Naive thymus-derived CD4-positive, alpha-beta T cell (primary cell): Measurements from ENCODE around the gene SLC5A9. TPM values are rescaled to one million over a fixed set of nuclear protein-coding genes. Genes with fewer than 3 reads are reported as not detected.
A peak's percentile ranks its signal among the peaks of the same experiment; 100 is the strongest.

ENCODE experiments used
- ATAC-seq: fragments of 150-1000 bp; cut with Tn5 transposase; 2 replicates; pipeline ENCODE4 v1.10.0; 2021; ENCODE audit warnings: mild to moderate bottlenecking, moderate library complexity
- CTCF ChIA-PET: fragments of 350-600 bp; sonication (Branson Sonifier 250); formaldehyde crosslinking; loops from one replicate; lab custom pipeline; 2021; ENCODE audit warnings: antibody characterized with exemption; lab: Charles Lee
- POLR2A ChIA-PET: fragments of 350-600 bp; sonication (Branson Sonifier 250); formaldehyde crosslinking; loops from one replicate; lab custom pipeline; 2021; ENCODE audit warnings: antibody characterized with exemption, inconsistent platforms; lab: Charles Lee
- DNase-seq, 9 donors: peaks; one replicate each; pipeline versions ENCODE4 v3.0.0 to v3.0.0-alpha.2; 2020 to 2022; ENCODE audit warnings: mixed read lengths in 1 of 9
- H3K27ac ChIP-seq: one replicate; pipeline ENCODE4 v1.7.0; 2013; ENCODE audit warnings: mild to moderate bottlenecking, low read depth, low read length, moderate library complexity
- H3K27me3 ChIP-seq, 2 donors: one replicate each; pipeline ENCODE4 v1.7.0; 2013; ENCODE audit warnings: low read length in 2 of 2, mild to moderate bottlenecking in 2 of 2, moderate library complexity in 2 of 2; ENCODE audit not compliant: control insufficient read depth in 2 of 2, insufficient read depth in 2 of 2
- H3K36me3 ChIP-seq, 3 experiments: 1 replicate in 2 of 3; 2 replicates in 1 of 3; pipeline ENCODE4 v1.7.0; 2013; ENCODE audit warnings: low read length in 3 of 3, mild to moderate bottlenecking in 3 of 3, moderate library complexity in 1 of 3; ENCODE audit not compliant: insufficient read depth in 3 of 3, control insufficient read depth in 2 of 3
- H3K4me1 ChIP-seq, 2 donors: one replicate each; pipeline ENCODE4 v1.7.0; 2013; ENCODE audit warnings: low read length in 2 of 2, mild to moderate bottlenecking in 2 of 2, moderate library complexity in 1 of 2; ENCODE audit not compliant: control insufficient read depth in 2 of 2, insufficient read depth in 2 of 2
- H3K4me3 ChIP-seq: 2 replicates; pipeline ENCODE4 v1.7.0; 2013; ENCODE audit warnings: mild to moderate bottlenecking, low read length
- H3K9me3 ChIP-seq, 3 experiments: 1 replicate in 2 of 3; 2 replicates in 1 of 3; pipeline ENCODE4 v1.7.0; 2013; ENCODE audit warnings: low read length in 3 of 3; ENCODE audit not compliant: control insufficient read depth in 2 of 3
- H3K27ac Mint-ChIP-seq, 9 donors: one replicate each; pipeline ENCODE4 v1.8.0; 2020 to 2022; ENCODE audit warnings: mixed read lengths in 9 of 9, mild to moderate bottlenecking in 8 of 9, moderate library complexity in 5 of 9, inconsistent platforms in 2 of 9
- H3K27me3 Mint-ChIP-seq, 5 donors: one replicate each; pipeline ENCODE4 v1.8.0; 2021 to 2022; ENCODE audit warnings: mixed read lengths in 5 of 5, mild to moderate bottlenecking in 1 of 5
- H3K36me3 Mint-ChIP-seq, 5 donors: one replicate each; pipeline ENCODE4 v1.8.0; 2020 to 2022; ENCODE audit warnings: mixed read lengths in 5 of 5, mild to moderate bottlenecking in 3 of 5, inconsistent platforms in 1 of 5
- H3K4me1 Mint-ChIP-seq, 7 donors: one replicate each; pipeline ENCODE4 v1.8.0; 2020 to 2022; ENCODE audit warnings: mixed read lengths in 7 of 7, mild to moderate bottlenecking in 3 of 7, inconsistent platforms in 1 of 7
- H3K4me3 Mint-ChIP-seq, 10 donors: one replicate each; pipeline ENCODE4 v1.8.0; 2020 to 2022; ENCODE audit warnings: mild to moderate bottlenecking in 10 of 10, mixed read lengths in 10 of 10, moderate library complexity in 6 of 10, inconsistent platforms in 2 of 10
- H3K9me3 Mint-ChIP-seq, 11 donors: one replicate each; pipeline ENCODE4 v1.8.0; 2020 to 2022; ENCODE audit warnings: mixed read lengths in 11 of 11, mild to moderate bottlenecking in 4 of 11, inconsistent platforms in 1 of 11, moderate library complexity in 1 of 11
- intact Hi-C, 2 donors: fragments of 100-400 bp; cut with micrococcal nuclease; formaldehyde crosslinking; loops; one replicate each; pipeline ENCODE4 v1.15.1; 2023
- polyA plus RNA-seq, 2 donors: library from polyadenylated mRNA; unstranded; fragments of 300-500 nt; fragmentation: Illumina TruSeq; gene quantifications; one replicate each; pipeline ENCODE4 v1.2.3, GENCODE V29; 2021
- total RNA-seq, 6 experiments: library from RNA in 5 of 6; stranded (reverse) in 5 of 6; gene quantifications; 1 replicate in 5 of 6; 2 replicates in 1 of 6; pipeline ENCODE4 v1.2.3 and lab custom pipeline; 2021 to 2026

Gene SLC5A9
- not detected for total RNA-seq
- not detected for polyA plus RNA-seq
- total RNA-seq (lab: John Stamatoyannopoulos, UW), result not detected

DNA sequence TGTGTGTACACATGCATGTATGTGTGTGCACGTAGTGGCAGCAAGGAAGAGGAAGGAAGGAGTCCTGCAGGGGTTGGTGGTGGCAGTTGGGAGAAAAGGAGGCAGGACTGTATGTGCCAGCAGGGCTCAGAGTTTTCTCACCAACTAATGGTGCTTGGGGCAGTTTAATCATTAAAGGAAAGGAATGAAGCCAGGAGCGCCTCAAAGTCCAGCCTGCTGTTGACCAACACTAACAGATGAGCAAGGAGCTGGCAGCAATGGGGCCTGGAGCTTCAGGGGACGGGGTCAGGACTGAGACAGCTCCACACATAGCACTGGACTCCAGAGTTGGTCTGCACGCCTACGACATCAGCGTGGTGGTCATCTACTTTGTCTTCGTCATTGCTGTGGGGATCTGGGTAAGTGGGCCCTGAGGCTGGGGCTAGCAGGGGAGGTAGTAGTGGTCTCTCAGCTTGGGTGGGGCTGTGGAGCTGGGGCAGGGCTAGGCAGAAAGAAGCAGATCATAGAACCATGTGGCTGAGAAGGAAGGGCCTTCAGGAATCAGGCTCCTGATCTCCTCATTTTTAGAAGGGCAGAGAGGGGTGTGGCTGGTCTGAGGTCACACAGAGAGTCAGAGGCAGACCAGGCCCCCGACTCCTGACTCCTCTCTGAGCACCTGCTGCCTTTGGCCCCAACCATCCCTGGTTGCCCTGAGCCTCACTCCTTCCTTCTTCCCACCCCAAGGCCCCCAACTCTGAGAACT is at the start of gene SLC5A9:
Gene SLC5A9 (plus strand): TSS at position 216 of the 742 bp plus-strand sequence. CDS start 21 bp downstream, at position 237.
- intact Hi-C loops, result no loop called here
- ATAC-seq (no peak), DNase-seq (no peak)
- Mint-ChIP-seq H3K4me3 (no peak within 1 kb of the TSS), H3K4me1 (peaks cover 0 to 8% (median 0%) of the 10 kb centered on the region in 7 donors), H3K27me3 (peaks cover 0 to 4% (median 0%) of the 10 kb centered on the region in 5 donors), H3K27ac (peak within 1 kb of the TSS in 1 of 9 donors; percentile 37), H3K36me3 (no peaks in the 10 kb centered on the region), H3K9me3 (no peaks in the 10 kb centered on the region)
- Histone ChIP-seq H3K9me3 (no peaks in the 10 kb centered on the region), H3K4me3 (no peak within 1 kb of the TSS), H3K27me3 (no peaks in the 10 kb centered on the region), H3K4me1 (peaks cover 6 to 14% of the 10 kb centered on the region in 2 donors), H3K36me3 (no peaks in the 10 kb centered on the region), H3K27ac (no peak within 1 kb of the TSS)
- ChIA-PET POLR2A (no interaction called here), CTCF (no interaction called here)

DNA sequence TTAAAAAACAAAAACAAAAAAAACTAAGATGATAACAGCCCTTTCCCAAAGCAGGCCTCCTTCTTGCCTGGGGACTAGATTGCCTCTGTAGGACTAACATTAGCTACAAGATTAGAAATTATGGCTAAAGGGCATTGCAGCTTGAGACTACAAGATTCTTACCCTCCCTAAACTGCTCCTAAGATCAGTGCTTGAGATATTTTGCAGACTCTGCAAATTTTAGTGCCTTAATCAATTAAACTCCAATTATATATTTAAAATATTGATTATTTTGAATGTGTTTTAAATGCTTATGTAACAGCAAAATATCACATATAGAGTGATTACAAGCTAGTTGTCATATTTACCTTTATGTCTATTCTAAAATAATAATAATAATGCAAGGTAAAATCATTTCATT is 47.4 kb upstream of the SLC5A9 start:
- peaks cover 0 to 6% (median 0%) of the 10 kb centered on the region in 5 donors for H3K36me3 Mint-ChIP-seq
- H3K4me3 Mint-ChIP-seq, result no peak overlapping the region
- no peaks in the 10 kb centered on the region for H3K27me3 ChIP-seq
- intact Hi-C loops, result no loop called here
- H3K9me3 Mint-ChIP-seq, result peaks cover 0 to 23% (median 6%) of the 10 kb centered on the region in 11 donors
- DNase-seq (no peak), ATAC-seq (no peak)
- H3K4me3 ChIP-seq, result no peak overlapping the region
- no peaks in the 10 kb centered on the region for H3K4me1 Mint-ChIP-seq
- no peak overlapping the region for H3K27ac Mint-ChIP-seq
- no peak overlapping the region for H3K27ac ChIP-seq
- ChIA-PET CTCF (no interaction called here), POLR2A (no interaction called here)
- no peaks in the 10 kb centered on the region for H3K9me3 ChIP-seq
- H3K27me3 Mint-ChIP-seq, result peaks cover 11 to 53% (median 33%) of the 10 kb centered on the region in 5 donors
- no peaks in the 10 kb centered on the region for H3K4me1 ChIP-seq
- H3K36me3 ChIP-seq, result no peaks in the 10 kb centered on the region

DNA sequence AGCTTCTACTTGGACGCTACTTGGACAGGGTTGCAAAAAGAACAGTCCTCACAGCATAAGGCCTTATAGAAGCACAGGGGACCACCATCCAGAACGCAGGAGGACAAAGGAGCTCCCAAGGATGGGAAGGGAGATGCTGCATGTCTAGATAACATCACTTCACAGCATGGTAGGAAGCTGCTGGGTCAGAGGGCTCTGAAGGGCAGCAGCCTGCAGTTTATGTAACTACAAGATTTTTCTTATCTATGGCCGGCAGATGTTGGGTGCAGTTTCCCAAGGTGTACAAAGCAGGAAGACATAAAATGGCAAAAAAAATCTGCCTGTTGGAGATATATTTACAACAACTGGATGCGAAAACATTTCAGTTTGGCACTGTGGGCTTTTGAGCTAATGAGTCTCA is 45.3 kb upstream of the SLC5A9 start:
- Mint-ChIP-seq H3K27me3 (peaks cover 13 to 41% (median 28%) of the 10 kb centered on the region in 5 donors), H3K4me1 (no peaks in the 10 kb centered on the region), H3K9me3 (peaks cover 0 to 10% (median 1%) of the 10 kb centered on the region in 11 donors), H3K27ac (no peak overlapping the region), H3K36me3 (no peaks in the 10 kb centered on the region), H3K4me3 (no peak overlapping the region)
- ChIA-PET CTCF (no interaction called here), POLR2A (no interaction called here)
- no peak for ATAC-seq
- H3K4me3 ChIP-seq, result no peak overlapping the region
- peaks cover 0 to 3% of the 10 kb centered on the region in 2 donors for H3K27me3 ChIP-seq
- no peaks in the 10 kb centered on the region for H3K9me3 ChIP-seq
- DNase-seq, result no peak
- intact Hi-C loops, result no loop called here
- H3K36me3 ChIP-seq, result no peaks in the 10 kb centered on the region
- H3K4me1 ChIP-seq, result no peaks in the 10 kb centered on the region
- no peak overlapping the region for H3K27ac ChIP-seq

DNA sequence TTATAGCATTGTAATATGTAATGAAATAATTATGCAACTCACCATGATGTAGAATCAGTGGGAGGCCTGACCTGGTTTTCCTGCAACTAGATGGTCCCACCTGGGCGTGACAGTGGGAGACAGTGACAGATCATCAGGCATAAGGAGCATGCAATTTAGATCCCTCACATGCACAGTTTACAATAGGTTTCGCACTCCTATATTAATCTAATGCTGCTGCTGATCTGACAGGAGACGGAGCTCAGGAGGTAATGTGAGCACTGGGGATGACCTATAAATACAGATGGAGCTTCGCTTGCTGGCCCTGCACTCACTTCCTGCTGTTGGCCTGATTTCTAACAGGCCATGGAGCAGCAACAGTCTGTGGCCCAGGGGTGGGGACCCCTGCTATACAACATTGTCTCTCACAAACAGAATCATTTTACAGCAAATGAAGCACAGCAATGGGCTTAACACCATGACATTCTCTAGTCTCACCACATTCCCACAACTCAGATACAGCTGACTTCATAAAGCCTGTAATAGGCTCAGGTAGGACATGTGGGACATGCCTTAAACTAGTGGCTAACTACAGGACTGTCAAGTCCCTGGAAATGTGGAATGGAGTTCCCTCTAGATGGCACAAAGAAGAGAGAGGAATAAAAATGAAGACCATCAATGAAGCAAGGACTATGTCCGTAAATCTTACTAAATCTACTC is 40.7 kb upstream of the SLC5A9 start:
- POLR2A ChIA-PET, result no interaction called here

DNA sequence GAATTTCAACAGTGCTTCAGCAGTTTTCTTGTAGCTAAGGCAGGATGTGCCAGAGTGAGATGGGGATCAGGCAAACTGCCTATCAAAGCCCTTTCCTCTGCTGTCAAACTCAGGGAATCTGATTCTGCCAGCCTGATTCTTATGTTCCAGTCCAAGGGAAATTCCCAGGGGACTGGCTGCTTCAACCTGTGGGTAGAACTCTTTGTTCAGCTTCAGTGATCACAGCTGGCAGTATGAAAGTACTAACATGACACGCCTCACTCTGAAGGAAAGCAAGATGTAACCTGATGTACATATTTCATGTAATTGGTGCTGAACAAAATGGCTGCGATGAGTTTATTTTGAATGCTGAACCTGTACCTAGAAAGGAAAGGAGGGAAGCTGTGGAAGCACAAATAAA is 40.1 kb upstream of the SLC5A9 start:
- DNase-seq, result no peak
- Mint-ChIP-seq H3K4me3 (no peak overlapping the region), H3K9me3 (peaks cover 0 to 14% (median 4%) of the 10 kb centered on the region in 11 donors), H3K36me3 (no peaks in the 10 kb centered on the region), H3K27me3 (peaks cover 12 to 33% (median 19%) of the 10 kb centered on the region in 5 donors), H3K27ac (no peak overlapping the region), H3K4me1 (no peaks in the 10 kb centered on the region)
- H3K9me3 ChIP-seq, result no peaks in the 10 kb centered on the region
- ATAC-seq, result no peak
- no peaks in the 10 kb centered on the region for H3K4me1 ChIP-seq
- CTCF ChIA-PET, result no interaction called here
- POLR2A ChIA-PET, result no interaction called here
- no peak overlapping the region for H3K4me3 ChIP-seq
- no peaks in the 10 kb centered on the region for H3K36me3 ChIP-seq
- intact Hi-C loops, result no loop called here
- H3K27ac ChIP-seq, result no peak overlapping the region
- H3K27me3 ChIP-seq, result peaks cover 0 to 3% of the 10 kb centered on the region in 2 donors

More for the DNA sequence above, 40.7 kb upstream of the SLC5A9 start:
- Histone ChIP-seq H3K9me3 (no peaks in the 10 kb centered on the region), H3K4me3 (no peak overlapping the region), H3K4me1 (no peaks in the 10 kb centered on the region), H3K36me3 (no peaks in the 10 kb centered on the region), H3K27ac (no peak overlapping the region), H3K27me3 (peaks cover 0 to 3% of the 10 kb centered on the region in 2 donors)
- no peaks in the 10 kb centered on the region for H3K4me1 Mint-ChIP-seq
- ATAC-seq (no peak), DNase-seq (no peak)
- no peaks in the 10 kb centered on the region for H3K36me3 Mint-ChIP-seq
- no peak overlapping the region for H3K4me3 Mint-ChIP-seq
- H3K9me3 Mint-ChIP-seq, result peaks cover 0 to 8% (median under 1%) of the 10 kb centered on the region in 11 donors
- H3K27me3 Mint-ChIP-seq, result peaks cover 14 to 34% (median 23%) of the 10 kb centered on the region in 5 donors
- intact Hi-C loops, result no loop called here
- CTCF ChIA-PET, result no interaction called here
- H3K27ac Mint-ChIP-seq, result no peak overlapping the region

DNA sequence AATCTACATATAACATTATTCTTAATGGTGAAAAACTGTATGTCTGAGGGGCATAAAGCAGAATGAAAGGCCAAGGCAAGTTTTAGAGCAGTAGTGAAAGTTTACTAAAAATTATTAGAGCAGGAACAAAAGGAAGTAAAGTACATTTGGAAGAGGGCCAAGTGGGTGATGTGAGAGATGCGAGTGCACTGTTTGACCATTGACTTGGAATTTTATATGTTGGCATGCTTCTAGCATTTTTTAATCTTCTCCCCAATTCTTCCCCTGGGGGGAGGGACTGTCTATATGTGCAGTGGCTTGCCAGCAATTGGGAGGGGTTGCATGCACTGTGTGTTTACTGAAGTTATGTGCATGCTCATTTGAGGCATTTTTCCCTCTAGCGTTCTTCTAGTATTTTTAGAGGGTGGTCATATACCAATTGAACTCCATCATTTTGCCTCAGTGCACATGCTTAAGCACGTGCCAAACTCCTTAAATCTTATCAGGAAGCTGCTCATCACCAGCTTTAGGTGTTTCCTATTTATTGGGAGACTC is 36.1 kb upstream of the SLC5A9 start:
- peaks cover 0 to 25% (median 12%) of the 10 kb centered on the region in 11 donors for H3K9me3 Mint-ChIP-seq
- ATAC-seq (no peak), DNase-seq (no peak)
- intact Hi-C loops, result no loop called here
- Histone ChIP-seq H3K27me3 (no peaks in the 10 kb centered on the region), H3K9me3 (no peaks in the 10 kb centered on the region), H3K4me1 (no peaks in the 10 kb centered on the region), H3K4me3 (no peak overlapping the region), H3K36me3 (no peaks in the 10 kb centered on the region), H3K27ac (no peak overlapping the region)
- ChIA-PET CTCF (no interaction called here), POLR2A (no interaction called here)
- H3K27me3 Mint-ChIP-seq, result peaks cover 4 to 42% (median 26%) of the 10 kb centered on the region in 5 donors
- H3K27ac Mint-ChIP-seq, result no peak overlapping the region
- H3K4me3 Mint-ChIP-seq, result no peak overlapping the region
- peaks cover 0 to 1% (median 0%) of the 10 kb centered on the region in 7 donors for H3K4me1 Mint-ChIP-seq
- H3K36me3 Mint-ChIP-seq, result peaks cover 0 to 5% (median 0%) of the 10 kb centered on the region in 5 donors
